SK-N-SH treated with all-trans-retinoic acid at 6 μM for 48 hours (cell line): ENCODE measurements around the gene TMEM43.
"Not testable (repeated sequence)": the region's sequence is repeated elsewhere in the genome, so short reads cannot be mapped to it uniquely, and the experiment has no call there.

Source experiments
- ATAC-seq: fragments of 200-7000 bp; cut with Tn5 transposase; 3 replicates; pipeline ENCODE4 v1.9.1; 2020; ENCODE audit warnings: mild to moderate bottlenecking, moderate library complexity
- CREB5 ChIP-seq: fragments of 250-450 bp; sonication (Bioruptor Pico); IDR thresholded peaks from 2 replicates; pipeline ENCODE4 v1.5.1; 2020; ENCODE audit warnings: low read depth, mild to moderate bottlenecking, moderate library complexity
- CSDC2 ChIP-seq: fragments of 250-450 bp; sonication (Bioruptor Pico); IDR thresholded peaks from 2 replicates; pipeline ENCODE4 v1.5.0; 2020; ENCODE audit warnings: mild to moderate bottlenecking, moderate library complexity
- CSRNP3 ChIP-seq: fragments of 250-450 bp; sonication (Bioruptor Pico); IDR thresholded peaks from 2 replicates; pipeline ENCODE4 v1.5.1; 2021; ENCODE audit warnings: mild to moderate bottlenecking, moderate library complexity
- ESRRG ChIP-seq: fragments of 250-450 bp; sonication (Bioruptor Pico); IDR thresholded peaks from 2 replicates; pipeline ENCODE4 v1.6.1; 2021; ENCODE audit warnings: mild to moderate bottlenecking
- GLIS3 ChIP-seq: fragments of 250-450 bp; sonication (Bioruptor Pico); IDR thresholded peaks from 2 replicates; pipeline ENCODE4 v1.5.0; 2020; ENCODE audit warnings: mild to moderate bottlenecking, moderate library complexity
- ISL1 ChIP-seq: fragments of 250-450 bp; sonication (Bioruptor Pico); IDR thresholded peaks from 2 replicates; pipeline ENCODE4 v2.1.2; 2022; ENCODE audit warnings: mild to moderate bottlenecking, moderate library complexity
- PATZ1 ChIP-seq: fragments of 250-450 bp; sonication (Bioruptor Pico); IDR thresholded peaks from 2 replicates; pipeline ENCODE4 v1.8.0; 2020; ENCODE audit warnings: mild to moderate bottlenecking, moderate library complexity, borderline replicate concordance
- POU6F1 ChIP-seq: fragments of 250-450 bp; sonication (Bioruptor Pico); IDR thresholded peaks from 2 replicates; pipeline ENCODE4 v1.8.0; 2021; ENCODE audit warnings: low read depth, mild to moderate bottlenecking, moderate library complexity, borderline replicate concordance
- PPARA ChIP-seq: fragments of 250-450 bp; sonication (Bioruptor Pico); IDR thresholded peaks from 2 replicates; pipeline ENCODE4 v1.5.0; 2020; ENCODE audit warnings: mild to moderate bottlenecking, borderline replicate concordance
- RARB ChIP-seq: fragments of 250-450 bp; sonication (Bioruptor Pico); IDR thresholded peaks from 2 replicates; pipeline ENCODE4 v1.8.0; 2021; ENCODE audit warnings: mild to moderate bottlenecking, moderate library complexity
- TCF4 ChIP-seq: fragments of 250-450 bp; sonication (Bioruptor Pico); IDR thresholded peaks from 2 replicates; pipeline ENCODE4 v1.8.0; 2021; ENCODE audit warnings: mild to moderate bottlenecking, moderate library complexity, borderline replicate concordance
- TOX ChIP-seq: fragments of 250-450 bp; sonication (Bioruptor Pico); IDR thresholded peaks from 2 replicates; pipeline ENCODE4 v1.8.0; 2021; ENCODE audit warnings: mild to moderate bottlenecking, moderate library complexity, borderline replicate concordance
- TSHZ2 ChIP-seq: fragments of 250-450 bp; sonication (Bioruptor Pico); IDR thresholded peaks from 2 replicates; pipeline ENCODE4 v1.5.0; 2020; ENCODE audit warnings: mild to moderate bottlenecking, moderate library complexity
- ZFP3 ChIP-seq: fragments of 250-450 bp; sonication (Bioruptor Pico); IDR thresholded peaks from 2 replicates; pipeline ENCODE4 v1.5.0; 2020; ENCODE audit warnings: mild to moderate bottlenecking, moderate library complexity
- ZFP30 ChIP-seq: fragments of 450-650 bp; formaldehyde crosslinking; IDR thresholded peaks from 2 replicates; pipeline ENCODE4 v1.5.0; 2022; ENCODE audit warnings: mild to moderate bottlenecking, moderate library complexity
- ZNF70 ChIP-seq: fragments of 450-650 bp; formaldehyde crosslinking; IDR thresholded peaks from 2 replicates; pipeline ENCODE4 v1.5.0; 2020; ENCODE audit warnings: mild to moderate bottlenecking, moderate library complexity
- ZNF8 ChIP-seq: fragments of 450-650 bp; formaldehyde crosslinking; IDR thresholded peaks from 2 replicates; pipeline ENCODE4 v1.5.0; 2020; ENCODE audit warnings: mild to moderate bottlenecking, moderate library complexity

The TMEM43 gene

GRCh38 chr3:14120111-14120920 lies 4.5 kb upstream of the TMEM43 start:
- ATAC-seq = no peak
- TF ChIP-seq TOX (CRISPR knock-in tag) = no peak
- TF ChIP-seq, all 23 proteins: peak for 0

- not testable (repeated sequence) for ATAC-seq
Observed at GRCh38 chr3:14120921-14121448, 3.9 kb upstream of the TMEM43 start.

- no peak for ATAC-seq
- TF ChIP-seq GLIS3 (CRISPR knock-in tag) = no peak
- no peak for TF ChIP-seq ZNF8
- no peak for TF ChIP-seq ISL1 (CRISPR knock-in tag)
- TF ChIP-seq ZFP3 (CRISPR knock-in tag) = no peak
- no peak for TF ChIP-seq CREB5 (CRISPR knock-in tag)
- no peak for TF ChIP-seq CSRNP3 (CRISPR knock-in tag)
- no peak for TF ChIP-seq TCF4 (CRISPR knock-in tag)
- no peak for TF ChIP-seq POU6F1
- no peak for TF ChIP-seq PPARA (CRISPR knock-in tag)
- no peak for TF ChIP-seq ESRRG (CRISPR knock-in tag)
- TF ChIP-seq CSDC2 (CRISPR knock-in tag) = no peak
Observed at GRCh38 chr3:14121859-14122258, 3.0 kb upstream of the TMEM43 start.

- TF ChIP-seq CSDC2 (CRISPR knock-in tag) (no peak), CSRNP3 (CRISPR knock-in tag) (no peak), TCF4 (CRISPR knock-in tag) (no peak), ZNF70 (CRISPR knock-in tag) (no peak)
- ATAC-seq = no peak
Observed at GRCh38 chr3:14122301-14122700, 2.6 kb upstream of the TMEM43 start.

- no peak for ATAC-seq
- TF ChIP-seq ZFP30 (CRISPR knock-in tag) (no peak), GLIS3 (CRISPR knock-in tag) (no peak), CSRNP3 (CRISPR knock-in tag) (no peak), TSHZ2 (CRISPR knock-in tag) (no peak), PATZ1 (no peak), RARB (no peak), ZNF70 (CRISPR knock-in tag) (no peak), PPARA (CRISPR knock-in tag) (no peak), TCF4 (CRISPR knock-in tag) (no peak)
Observed at GRCh38 chr3:14123308-14124222, 1.3 kb upstream of the TMEM43 start.
